ENCODE measurements around the gene ACER3.

- TF ChIP-seq CTCF (IDR thresholded peaks at IDR 0.05) (no peak), POLR2A (IDR thresholded peaks at IDR 0.05) (no peak)
Observed at GRCh38 chr11:76999597-76999996, 138.9 kb downstream of the ACER3 start.
